GM20000 (cell line): ENCODE data around the gene HOMER2.
"Not testable (repeated sequence)": the region's sequence is repeated elsewhere in the genome, so short reads cannot be mapped to it uniquely, and the experiment has no call there.

Source experiments
- DNase-seq: peaks from one replicate; pipeline ENCODE4 v3.0.0; 2012; ENCODE audit warnings: low spot score
- CTCF ChIP-seq: IDR thresholded peaks from 2 replicates; pipeline ENCODE4 v1.5.1; 2012; ENCODE audit warnings: mild to moderate bottlenecking, control low read depth; ENCODE audit errors: extremely low read depth, missing control alignments

The HOMER2 gene

GRCh38 chr15:82830427-82831173 is 121.9 kb downstream of the HOMER2 start:
- no peak for TF ChIP-seq CTCF
- no peak for DNase-seq

DNA sequence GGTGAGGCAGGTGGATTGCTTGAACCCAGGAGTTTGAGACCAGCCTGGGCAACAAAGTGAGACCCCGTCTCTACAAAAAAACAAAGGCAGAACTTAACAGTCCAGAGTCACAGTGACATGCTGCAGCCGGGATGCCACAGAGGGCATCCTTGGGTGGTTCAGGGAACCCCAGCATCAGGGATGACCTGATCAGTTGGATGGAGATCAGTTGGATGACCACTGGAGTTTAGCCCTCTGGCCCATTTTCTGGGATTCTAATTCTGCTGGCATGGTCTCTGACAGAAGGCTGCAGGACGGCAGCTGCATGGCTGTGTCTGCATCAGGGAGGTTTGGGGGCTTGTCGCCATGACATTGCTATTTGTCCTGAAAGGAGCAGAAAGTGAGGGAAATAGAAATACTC is 123.3 kb downstream of the HOMER2 start:
- TF ChIP-seq CTCF, result no peak

DNA sequence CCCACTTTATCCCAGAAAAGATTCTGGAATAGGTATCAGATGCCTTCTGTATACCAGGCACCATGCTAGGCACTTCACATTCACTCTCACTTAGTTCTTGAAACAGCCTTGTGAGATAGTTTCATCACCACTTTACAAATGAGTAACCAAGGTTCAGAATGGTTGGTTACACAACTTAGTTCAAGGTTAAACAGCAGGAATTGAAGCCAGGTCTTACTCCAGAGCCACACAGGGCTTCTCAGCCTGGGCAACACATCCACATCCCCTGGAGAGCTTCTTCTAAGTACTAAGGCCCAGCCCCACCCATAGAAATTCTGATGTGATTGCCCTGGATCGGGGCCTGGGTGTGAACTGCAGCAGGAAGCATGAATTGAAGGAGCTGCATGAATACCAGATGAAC is 124.4 kb downstream of the HOMER2 start:
- TF ChIP-seq CTCF, result no peak
- no peak for DNase-seq

More for the DNA sequence above, 123.3 kb downstream of the HOMER2 start:
- DNase-seq, result no peak

- no peak for TF ChIP-seq CTCF
- no peak for DNase-seq
Measured at GRCh38 chr15:82823049-82823448, 129.5 kb downstream of the HOMER2 start.

DNA sequence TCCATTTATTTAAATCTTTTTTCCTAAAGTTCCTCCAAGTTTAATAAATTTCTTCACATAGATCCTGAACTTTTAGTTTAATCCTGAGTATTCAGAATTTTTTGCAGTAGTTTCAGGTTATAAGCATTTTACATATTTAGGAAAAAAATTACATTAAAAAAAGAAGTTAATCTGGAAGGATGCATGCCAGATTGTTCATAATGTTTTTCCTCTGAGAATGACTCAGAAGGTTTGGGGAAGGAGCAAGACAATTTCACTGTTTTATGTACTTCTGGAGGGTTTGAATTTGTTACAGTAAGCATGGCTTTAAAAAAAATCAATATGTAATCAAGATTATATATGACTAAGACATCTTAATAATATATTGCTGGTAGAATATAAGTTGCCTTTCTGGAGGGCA is 130.7 kb downstream of the HOMER2 start:
- DNase-seq, result not testable (repeated sequence)

DNA sequence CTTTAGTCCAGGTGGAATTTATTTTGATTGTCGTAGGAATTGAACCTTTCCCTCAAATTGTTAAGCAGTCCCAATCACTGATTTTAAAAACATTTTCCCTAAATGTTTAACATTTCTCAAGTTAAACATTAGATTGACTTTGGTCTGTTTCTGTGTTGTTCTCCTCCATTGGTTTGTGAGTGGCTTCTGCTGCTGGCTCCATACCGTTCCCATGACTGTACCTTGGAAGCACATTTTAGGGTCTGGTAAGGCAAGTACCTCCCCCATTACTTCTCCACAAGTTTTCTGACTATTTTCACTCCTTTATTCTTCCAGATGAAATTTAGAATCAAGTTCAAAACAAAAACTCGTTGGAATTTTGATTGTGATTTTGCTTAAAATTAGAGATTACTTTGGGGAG is 131.1 kb downstream of the HOMER2 start:
- not testable (repeated sequence) for DNase-seq

- TF ChIP-seq CTCF, result no peak
- DNase-seq, result no peak
Measured at GRCh38 chr15:82820128-82820527, 132.4 kb downstream of the HOMER2 start.

- no peak for DNase-seq
- TF ChIP-seq CTCF, result no peak
Measured at GRCh38 chr15:82812994-82813393, 139.5 kb downstream of the HOMER2 start.
